ENCODE data around the gene RGS12. TPM values are rescaled to one million over a fixed set of nuclear protein-coding genes. Genes with fewer than 3 reads are reported as not detected.

RGS12 gene
- total RNA-seq, 1 donor = 15.1 TPM

GRCh38 chr4:3303565-3303824 is 10.7 kb downstream of the RGS12 start:
- H3K4me3 ChIP-seq (ENCODE audit: low read depth, low read length) = no peak overlapping the region
- no peak for TF ChIP-seq CTCF (IDR thresholded peaks at IDR 0.05; ENCODE audit: insufficient read depth, low read length)
- DNase-seq (ENCODE audit: low read depth) = no peak

GRCh38 chr4:3303923-3304710 is 11.3 kb downstream of the RGS12 start:
- H3K4me3 ChIP-seq (ENCODE audit: low read depth, low read length) = no peak overlapping the region
- TF ChIP-seq CTCF (IDR thresholded peaks at IDR 0.05; ENCODE audit: insufficient read depth, low read length) = no peak
- DNase-seq (ENCODE audit: low read depth) = no peak

GRCh38 chr4:3304831-3305609 is 12.2 kb downstream of the RGS12 start:
- no peak for TF ChIP-seq CTCF (IDR thresholded peaks at IDR 0.05; ENCODE audit: insufficient read depth, low read length)
- DNase-seq (ENCODE audit: low read depth) = peak; percentile 61
- H3K4me3 ChIP-seq (ENCODE audit: low read depth, low read length) = peak overlapping the region; percentile 25

GRCh38 chr4:3305610-3306371 is 13.0 kb downstream of the RGS12 start:
- DNase-seq (ENCODE audit: low read depth) = no peak
- no peak for TF ChIP-seq CTCF (IDR thresholded peaks at IDR 0.05; ENCODE audit: insufficient read depth, low read length)
- no peak overlapping the region for H3K4me3 ChIP-seq (ENCODE audit: low read depth, low read length)

GRCh38 chr4:3306450-3306849 is 13.6 kb downstream of the RGS12 start:
- H3K4me3 ChIP-seq (ENCODE audit: low read depth, low read length) = no peak overlapping the region
- DNase-seq (ENCODE audit: low read depth) = no peak
- TF ChIP-seq CTCF (IDR thresholded peaks at IDR 0.05; ENCODE audit: insufficient read depth, low read length) = no peak

GRCh38 chr4:3307060-3307459 is 14.2 kb downstream of the RGS12 start:
- TF ChIP-seq CTCF (IDR thresholded peaks at IDR 0.05; ENCODE audit: insufficient read depth, low read length) = no peak
- no peak for DNase-seq (ENCODE audit: low read depth)
- H3K4me3 ChIP-seq (ENCODE audit: low read depth, low read length) = no peak overlapping the region
